NB4 (cell line): Measurements from ENCODE around the gene ATP10A.

Experiments
- DNase-seq: peaks from one replicate; pipeline ENCODE4 v3.0.0; 2010; ENCODE audit warnings: low read depth
- H3K4me3 ChIP-seq: one replicate; pipeline ENCODE4 v1.5.1; 2011; ENCODE audit warnings: mild to moderate bottlenecking, low read depth, low read length, moderate library complexity
- MYC ChIP-seq: IDR thresholded peaks from 2 replicates; pipeline ENCODE4 v1.6.1; 2011; ENCODE audit warnings: low read depth, low read length
- POLR2A ChIP-seq: IDR thresholded peaks from 2 replicates; pipeline ENCODE4 v1.6.1; 2011; ENCODE audit warnings: mild to moderate bottlenecking; ENCODE audit not compliant: insufficient read length; ENCODE audit errors: extremely low read depth
- TF ChIP-seq, protein P1 (sequence below): IDR thresholded peaks from one replicate; pipeline ENCODE4 v1.5.1; 2012; ENCODE audit warnings: low read depth, low read length
- TF ChIP-seq, protein P2 (sequence below): IDR thresholded peaks from 2 replicates; pipeline ENCODE4 v1.6.1; 2011; ENCODE audit warnings: low read depth, low read length

ATP10A gene

DNA sequence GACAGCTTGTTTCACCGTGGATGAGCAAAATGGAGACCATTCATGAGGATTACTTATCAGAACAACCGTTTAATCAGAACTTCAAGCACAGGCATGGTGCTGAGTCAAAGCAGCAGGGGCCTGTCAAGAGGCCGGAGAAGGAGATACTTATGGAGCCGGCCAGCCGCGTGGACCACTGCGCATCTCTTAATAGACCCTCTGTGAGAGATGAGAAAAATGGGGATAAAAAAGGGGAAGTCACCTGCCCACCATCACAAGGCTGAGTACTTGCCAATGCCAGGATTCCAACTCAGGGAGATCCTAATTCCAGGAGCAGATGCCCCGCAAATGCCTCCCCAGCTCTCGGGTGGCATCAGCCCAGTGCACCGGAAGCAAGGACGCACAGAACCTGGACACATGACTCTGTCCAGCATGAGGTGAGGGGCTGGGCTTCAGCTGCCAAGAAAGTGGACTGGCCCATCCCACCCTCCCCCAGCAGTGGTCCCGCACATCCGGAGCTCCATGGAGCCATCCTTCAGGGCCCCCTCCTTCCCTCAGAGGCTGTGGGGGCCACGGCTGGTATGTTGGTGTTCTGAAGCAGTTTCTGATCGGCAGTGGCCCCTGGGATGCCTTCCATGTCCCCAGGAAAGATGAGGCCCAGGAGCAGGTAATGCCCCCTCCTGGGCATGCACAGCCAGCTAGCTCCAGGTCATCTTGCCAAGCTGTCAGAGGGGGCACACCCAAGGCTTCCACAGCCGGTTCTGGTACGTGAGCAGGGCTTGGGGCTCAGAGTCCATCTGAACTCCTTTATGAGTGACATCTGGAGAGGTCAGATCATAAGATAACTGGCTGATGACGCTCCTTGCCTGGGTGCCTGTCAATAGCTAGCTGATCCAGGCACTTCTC, 143.8 kb downstream of the ATP10A start:
- DNase-seq: no peak
- no peak for TF ChIP-seq MYC
- TF ChIP-seq, protein P1, sequence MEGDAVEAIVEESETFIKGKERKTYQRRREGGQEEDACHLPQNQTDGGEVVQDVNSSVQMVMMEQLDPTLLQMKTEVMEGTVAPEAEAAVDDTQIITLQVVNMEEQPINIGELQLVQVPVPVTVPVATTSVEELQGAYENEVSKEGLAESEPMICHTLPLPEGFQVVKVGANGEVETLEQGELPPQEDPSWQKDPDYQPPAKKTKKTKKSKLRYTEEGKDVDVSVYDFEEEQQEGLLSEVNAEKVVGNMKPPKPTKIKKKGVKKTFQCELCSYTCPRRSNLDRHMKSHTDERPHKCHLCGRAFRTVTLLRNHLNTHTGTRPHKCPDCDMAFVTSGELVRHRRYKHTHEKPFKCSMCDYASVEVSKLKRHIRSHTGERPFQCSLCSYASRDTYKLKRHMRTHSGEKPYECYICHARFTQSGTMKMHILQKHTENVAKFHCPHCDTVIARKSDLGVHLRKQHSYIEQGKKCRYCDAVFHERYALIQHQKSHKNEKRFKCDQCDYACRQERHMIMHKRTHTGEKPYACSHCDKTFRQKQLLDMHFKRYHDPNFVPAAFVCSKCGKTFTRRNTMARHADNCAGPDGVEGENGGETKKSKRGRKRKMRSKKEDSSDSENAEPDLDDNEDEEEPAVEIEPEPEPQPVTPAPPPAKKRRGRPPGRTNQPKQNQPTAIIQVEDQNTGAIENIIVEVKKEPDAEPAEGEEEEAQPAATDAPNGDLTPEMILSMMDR: no peak
- no peak for TF ChIP-seq POLR2A
- TF ChIP-seq, protein P2, sequence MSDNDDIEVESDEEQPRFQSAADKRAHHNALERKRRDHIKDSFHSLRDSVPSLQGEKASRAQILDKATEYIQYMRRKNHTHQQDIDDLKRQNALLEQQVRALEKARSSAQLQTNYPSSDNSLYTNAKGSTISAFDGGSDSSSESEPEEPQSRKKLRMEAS: no peak
- H3K4me3 ChIP-seq: no peak overlapping the region

DNA sequence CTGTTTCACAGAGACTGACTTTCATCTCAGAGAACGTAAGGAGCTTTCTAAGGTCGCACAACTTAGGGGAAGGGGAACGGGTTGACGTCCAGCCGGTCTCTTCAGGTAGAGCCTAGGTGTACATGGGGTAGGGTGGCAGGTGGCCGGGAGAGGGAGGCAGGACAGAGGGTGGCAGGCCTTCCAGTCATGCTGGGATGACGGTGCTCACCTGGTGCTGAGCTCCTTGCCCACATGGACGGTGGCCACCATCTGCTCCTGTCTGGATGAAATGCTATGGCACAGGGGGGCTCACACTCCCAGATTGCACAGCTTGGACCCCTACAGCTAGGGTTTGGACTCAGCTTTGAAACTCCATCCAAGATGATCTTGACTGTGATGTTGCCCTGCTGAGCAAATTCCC, 144.5 kb downstream of the ATP10A start:
- no peak overlapping the region for H3K4me3 ChIP-seq
- DNase-seq: no peak
- TF ChIP-seq, protein P2: no peak
- TF ChIP-seq MYC (no peak), POLR2A (no peak)
- TF ChIP-seq, protein P1: no peak

DNA sequence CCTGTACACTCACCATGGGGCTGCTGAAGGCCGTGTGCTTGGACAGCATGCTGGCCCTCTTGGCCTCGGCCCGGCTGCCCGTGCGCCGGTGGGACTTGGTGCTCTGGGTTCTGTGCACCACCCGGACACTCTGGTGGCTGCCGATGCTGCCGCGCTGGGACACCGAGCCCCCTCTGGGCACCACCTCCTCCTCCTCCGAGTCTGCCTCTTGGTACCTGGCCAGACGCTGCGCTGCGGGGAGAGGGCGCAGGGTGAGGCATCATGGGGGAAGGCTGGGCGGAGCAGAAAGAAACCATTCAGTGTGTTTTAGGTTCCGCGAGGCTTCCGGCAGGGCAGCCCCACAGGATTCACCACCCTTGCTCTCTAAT, 145.0 kb downstream of the ATP10A start:
- no peak for DNase-seq
- no peak for TF ChIP-seq MYC
- no peak for TF ChIP-seq POLR2A
- TF ChIP-seq, protein P1: no peak
- TF ChIP-seq, protein P2: no peak
- H3K4me3 ChIP-seq: no peak overlapping the region

DNA sequence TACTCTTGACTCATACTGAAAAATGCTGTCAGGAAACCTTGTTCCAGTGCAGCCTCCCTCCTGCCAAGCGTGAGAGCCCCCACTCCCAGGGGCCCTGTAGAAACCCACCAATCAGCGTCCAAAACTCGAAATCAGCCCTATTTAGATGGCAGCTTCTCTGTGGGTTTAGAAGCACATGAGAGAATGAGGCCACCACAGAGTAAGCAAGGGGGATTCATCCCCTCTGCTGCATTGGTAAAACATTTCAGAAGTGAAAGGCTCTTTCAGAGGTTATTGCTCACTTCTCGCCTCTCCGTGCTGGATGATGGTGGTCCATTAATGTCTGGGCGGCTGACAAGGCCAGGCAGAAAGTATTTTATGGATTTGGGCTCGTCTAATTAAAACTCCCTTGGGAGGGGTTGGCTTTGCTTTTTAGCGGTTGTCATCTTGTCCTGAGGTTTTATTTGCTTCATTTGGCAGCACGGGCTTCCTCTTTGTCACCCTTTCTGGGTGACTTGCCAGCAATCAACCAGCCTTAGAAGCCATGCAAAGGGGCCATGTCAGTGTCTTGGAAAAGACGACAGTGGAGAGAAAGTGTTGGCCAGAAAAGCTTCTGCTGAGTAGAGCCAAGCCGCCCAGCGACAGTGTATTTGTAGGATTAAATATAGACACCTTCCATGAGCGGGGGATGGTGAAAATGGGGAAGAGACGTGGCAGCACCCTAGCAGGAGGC, 145.5 kb downstream of the ATP10A start:
- DNase-seq: peak; percentile 14
- no peak overlapping the region for H3K4me3 ChIP-seq
- TF ChIP-seq POLR2A: no peak

DNA sequence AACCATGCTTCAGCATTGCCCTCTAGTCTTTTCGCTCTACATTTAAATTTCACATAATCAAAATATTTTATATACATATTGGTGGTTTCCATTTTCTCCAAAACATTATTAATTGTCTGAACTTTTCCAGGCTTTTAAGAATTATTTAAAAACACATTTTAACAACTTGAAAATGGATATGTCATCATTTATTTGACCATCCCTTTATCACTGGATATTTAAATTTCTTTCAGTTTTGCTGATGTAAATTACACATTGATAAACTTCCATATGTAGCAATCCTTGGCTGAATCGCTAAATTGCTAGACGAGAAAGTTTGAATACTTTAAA, 146.0 kb downstream of the ATP10A start:
- TF ChIP-seq MYC (no peak), POLR2A (no peak)
- TF ChIP-seq, protein P1: no peak
- TF ChIP-seq, protein P2: no peak
- DNase-seq: no peak
- no peak overlapping the region for H3K4me3 ChIP-seq

DNA sequence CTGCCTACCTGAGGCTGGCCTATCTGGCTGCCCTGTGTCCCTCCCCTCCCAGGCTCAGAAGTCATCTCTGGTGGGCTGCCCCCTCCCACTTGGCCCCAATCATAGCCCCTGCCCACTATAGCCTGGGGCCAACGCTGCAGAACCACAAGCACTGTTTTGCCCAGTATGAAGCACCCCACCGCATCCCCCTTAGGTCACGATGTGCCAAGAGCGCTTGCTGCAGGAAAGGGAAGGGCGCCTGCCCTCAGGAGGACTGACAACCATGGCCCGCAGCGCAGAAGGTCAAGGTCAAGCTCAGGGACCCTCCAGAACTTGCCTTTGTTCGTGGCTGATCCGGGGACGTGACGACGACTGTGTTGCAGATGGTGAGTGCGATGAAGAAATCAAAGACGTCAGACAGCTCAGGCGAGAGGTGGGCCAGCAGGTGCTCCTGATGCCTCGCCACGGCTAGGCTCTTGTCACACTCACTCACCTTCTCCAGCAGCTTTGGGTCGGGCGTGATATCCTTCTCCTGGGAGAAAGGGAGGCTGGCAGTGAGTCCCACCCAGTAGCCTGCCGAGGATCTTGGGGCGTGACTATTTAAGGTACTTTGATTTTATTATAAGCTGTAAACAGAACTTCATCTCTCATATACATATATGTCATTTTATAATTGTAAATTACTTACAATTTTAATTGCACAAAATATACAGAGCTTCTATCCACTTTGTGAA, 146.6 kb downstream of the ATP10A start:
- H3K4me3 ChIP-seq: no peak overlapping the region
- no peak for DNase-seq

More for the DNA sequence above, 146.6 kb downstream of the ATP10A start:
- TF ChIP-seq, protein P2: no peak
- TF ChIP-seq, protein P1: no peak
- TF ChIP-seq MYC (no peak), POLR2A (no peak)
